AG09309 (cell line): ENCODE measurements around the gene SYT1.
"Not testable (repeated sequence)": the region's sequence is repeated elsewhere in the genome, so short reads cannot be mapped to it uniquely, and the experiment has no call there.

Experiments
- DNase-seq: peaks from one replicate; pipeline ENCODE4 v3.0.0-alpha.2; 2010; ENCODE audit warnings: low read depth
- H3K4me3 ChIP-seq: 2 replicates; pipeline ENCODE4 v1.5.1; 2011; ENCODE audit warnings: mild to moderate bottlenecking, low read depth, low read length, moderate library complexity; ENCODE audit not compliant: control insufficient read depth
- TF ChIP-seq, protein P1 (sequence below): IDR thresholded peaks from 2 replicates; pipeline ENCODE4 v1.5.1; 2011; ENCODE audit warnings: mild to moderate bottlenecking, low read depth, low read length, inconsistent platforms; ENCODE audit not compliant: insufficient read depth, control insufficient read depth; ENCODE audit errors: missing control alignments

The SYT1 gene

DNA sequence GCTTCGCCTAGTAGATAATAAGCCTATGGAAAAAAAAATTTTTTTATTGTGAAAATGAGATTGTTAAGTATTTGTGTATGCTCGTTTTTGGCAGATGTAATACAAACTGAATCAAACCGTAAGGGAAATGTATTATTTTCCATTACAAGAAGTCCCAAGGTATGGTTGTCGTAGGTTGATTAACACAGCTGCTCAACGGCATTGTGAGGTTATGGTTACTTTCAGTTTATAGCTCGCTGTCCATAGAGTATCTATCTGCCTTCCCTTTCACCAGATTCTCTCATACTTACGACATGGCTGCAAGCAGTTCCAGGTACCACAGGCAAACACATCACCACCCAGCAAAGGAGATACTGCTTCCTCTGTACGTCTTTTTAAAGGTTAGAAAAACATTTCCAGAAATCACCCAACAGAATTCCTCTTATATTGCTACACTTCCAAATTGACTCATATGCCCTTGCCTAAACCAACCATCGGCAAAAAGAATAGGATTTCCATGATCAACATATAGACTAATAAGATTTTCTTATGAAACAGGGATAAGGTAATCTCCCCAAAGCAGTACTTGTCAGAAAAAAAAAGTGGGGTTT lies 338.6 kb downstream of the SYT1 start:
- DNase-seq: no peak
- TF ChIP-seq, protein P1, sequence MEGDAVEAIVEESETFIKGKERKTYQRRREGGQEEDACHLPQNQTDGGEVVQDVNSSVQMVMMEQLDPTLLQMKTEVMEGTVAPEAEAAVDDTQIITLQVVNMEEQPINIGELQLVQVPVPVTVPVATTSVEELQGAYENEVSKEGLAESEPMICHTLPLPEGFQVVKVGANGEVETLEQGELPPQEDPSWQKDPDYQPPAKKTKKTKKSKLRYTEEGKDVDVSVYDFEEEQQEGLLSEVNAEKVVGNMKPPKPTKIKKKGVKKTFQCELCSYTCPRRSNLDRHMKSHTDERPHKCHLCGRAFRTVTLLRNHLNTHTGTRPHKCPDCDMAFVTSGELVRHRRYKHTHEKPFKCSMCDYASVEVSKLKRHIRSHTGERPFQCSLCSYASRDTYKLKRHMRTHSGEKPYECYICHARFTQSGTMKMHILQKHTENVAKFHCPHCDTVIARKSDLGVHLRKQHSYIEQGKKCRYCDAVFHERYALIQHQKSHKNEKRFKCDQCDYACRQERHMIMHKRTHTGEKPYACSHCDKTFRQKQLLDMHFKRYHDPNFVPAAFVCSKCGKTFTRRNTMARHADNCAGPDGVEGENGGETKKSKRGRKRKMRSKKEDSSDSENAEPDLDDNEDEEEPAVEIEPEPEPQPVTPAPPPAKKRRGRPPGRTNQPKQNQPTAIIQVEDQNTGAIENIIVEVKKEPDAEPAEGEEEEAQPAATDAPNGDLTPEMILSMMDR: no peak
- H3K4me3 ChIP-seq: peak overlapping the region; percentile 10

- no peak for DNase-seq
- no peak overlapping the region for H3K4me3 ChIP-seq
- TF ChIP-seq, protein P1: no peak
Observed at GRCh38 chr12:79206871-79207270, 342.3 kb downstream of the SYT1 start.

DNA sequence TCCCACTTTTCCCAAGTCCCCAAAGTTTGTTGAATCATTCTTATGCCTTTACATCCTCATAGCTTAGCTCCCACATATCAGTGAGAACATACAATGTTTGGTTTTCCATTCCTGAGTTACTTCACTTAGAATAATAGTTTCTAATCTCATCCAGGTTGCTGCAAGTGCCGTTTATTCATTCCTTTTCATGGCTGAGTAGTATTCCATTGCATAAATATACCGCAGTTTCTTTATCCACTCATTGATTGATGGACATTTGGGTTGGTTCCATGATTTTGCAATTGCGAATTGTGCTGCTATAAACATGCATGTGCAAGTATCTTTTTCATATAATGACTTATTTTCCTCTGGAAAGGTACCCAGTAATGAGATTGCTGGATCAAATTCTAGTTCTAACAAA lies 345.8 kb downstream of the SYT1 start:
- not testable (repeated sequence) for DNase-seq

GRCh38 chr12:79217306-79217705 lies 352.7 kb downstream of the SYT1 start:
- TF ChIP-seq, protein P1: no peak
- no peak for DNase-seq
- no peak overlapping the region for H3K4me3 ChIP-seq

More for the DNA sequence above, 345.8 kb downstream of the SYT1 start:
- H3K4me3 ChIP-seq: not testable (repeated sequence)

DNA sequence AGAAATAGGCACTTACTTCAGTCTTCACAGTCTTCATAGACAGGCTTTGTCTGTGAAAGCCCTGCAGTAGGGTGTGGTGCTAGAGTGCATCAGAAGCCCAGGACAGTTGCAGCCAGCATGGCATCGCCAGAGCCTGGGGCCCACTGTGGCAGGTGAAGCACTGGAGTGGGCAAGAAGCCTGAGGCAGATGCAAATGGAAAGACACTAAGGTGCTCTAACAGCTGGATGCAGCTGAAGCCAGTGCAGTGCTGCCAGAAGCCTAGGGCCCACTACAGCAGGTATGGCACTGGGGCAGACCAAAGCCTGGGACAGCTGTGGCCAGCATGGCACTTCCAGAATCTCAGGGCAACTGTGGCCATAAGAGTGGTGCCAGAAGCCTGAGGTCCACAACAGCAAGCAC lies 358.6 kb downstream of the SYT1 start:
- TF ChIP-seq, protein P1: no peak
- no peak for DNase-seq
- H3K4me3 ChIP-seq: no peak overlapping the region

- no peak overlapping the region for H3K4me3 ChIP-seq
- TF ChIP-seq, protein P1: no peak
- DNase-seq: no peak
Observed at GRCh38 chr12:79223761-79224160, 359.2 kb downstream of the SYT1 start.

GRCh38 chr12:79227091-79227490 lies 362.5 kb downstream of the SYT1 start:
- no peak for DNase-seq
- no peak overlapping the region for H3K4me3 ChIP-seq
- TF ChIP-seq, protein P1: no peak
